Amniotic epithelial cell (primary cell): ENCODE results near the gene RASL10A.

Experiments used
- DNase-seq: peaks from one replicate; pipeline ENCODE4 v3.0.0-alpha.2; 2010; ENCODE audit warnings: low read depth

The RASL10A gene

GRCh38 chr22:29268511-29269229 is 46.8 kb downstream of the RASL10A start:
- DNase-seq = peak; percentile 60

- DNase-seq = peak; percentile 97
Measured at GRCh38 chr22:29267858-29268510, 47.5 kb downstream of the RASL10A start, which contains the start of the genes EWSR1 and RHBDD3. EWSR1 (plus strand) TSS chr22:29268268; CDS start chr22:29268337, 69 bp downstream. RHBDD3 (minus strand) TSS chr22:29267981; CDS start chr22:29265626, 2,355 bp downstream.

- DNase-seq = no peak
Measured at GRCh38 chr22:29267462-29267857, 48.0 kb downstream of the RASL10A start.

- no peak for DNase-seq
Measured at GRCh38 chr22:29266564-29267461, 48.7 kb downstream of the RASL10A start.

- no peak for DNase-seq
Measured at GRCh38 chr22:29265929-29266328, 49.6 kb downstream of the RASL10A start.

DNA sequence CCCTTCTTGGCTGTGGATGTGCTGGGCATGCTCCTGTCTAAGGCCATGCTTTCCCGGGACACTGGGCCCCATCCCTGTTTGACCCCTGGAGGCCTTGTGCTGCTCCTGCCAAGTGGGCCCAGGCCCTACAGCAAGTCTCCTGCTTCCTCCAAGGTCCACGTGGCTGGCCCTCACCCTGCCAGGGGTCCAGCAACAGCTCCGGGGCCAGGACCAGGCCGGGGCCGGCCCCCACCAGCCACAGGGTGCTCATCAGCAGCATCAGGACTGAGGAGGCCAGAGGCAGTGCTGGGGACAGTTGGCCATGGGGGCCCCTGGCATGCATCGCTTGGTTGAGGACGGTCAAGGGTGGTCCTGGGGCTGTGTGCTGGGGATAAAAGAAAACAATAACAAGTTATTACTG is 50.2 kb downstream of the RASL10A start:
- DNase-seq = no peak

DNA sequence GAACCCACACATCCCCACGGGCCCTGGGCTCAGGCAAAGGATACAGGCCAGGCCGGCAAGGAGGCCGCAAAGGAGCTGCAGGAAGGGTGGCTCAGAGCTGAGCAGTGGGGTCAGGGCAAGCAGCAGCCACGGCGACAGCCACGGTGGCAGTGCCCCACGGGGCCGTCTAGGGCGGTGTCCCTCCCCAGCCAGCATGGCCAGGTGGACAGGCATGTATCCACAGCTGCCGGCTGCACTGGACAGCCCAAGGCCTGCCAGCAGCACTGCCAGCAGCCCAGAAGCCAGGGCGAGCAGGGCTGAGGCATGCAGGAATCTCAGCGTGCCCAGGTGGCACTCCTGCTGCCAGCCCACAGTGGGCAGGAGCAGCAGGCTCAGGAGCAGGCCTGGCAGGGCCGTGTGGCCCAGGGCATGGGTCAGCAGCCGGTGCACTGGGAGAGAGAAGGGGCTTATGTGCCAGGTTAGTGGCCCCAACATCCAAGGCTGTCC is 51.7 kb downstream of the RASL10A start:
- DNase-seq = no peak
